GM12878 (cell line): ENCODE results near the gene AGBL4. TPM values are rescaled to one million over a fixed set of nuclear protein-coding genes. Genes with fewer than 3 reads are reported as not detected.

Experiments
- ATAC-seq: fragments of 200-7000 bp; cut with Tn5 transposase; 3 replicates; pipeline ENCODE4 v1.9.1; 2020; ENCODE audit warnings: mild to moderate bottlenecking, moderate library complexity
- BruUV-seq: library from RNA; stranded (reverse); fragments of 400-500 nt; replicated peaks from 2 replicates; lab custom pipeline; 2021; lab: Mats Ljungman, UMichigan
- CTCF ChIA-PET: fragments of 300-600 bp; sonication (Branson Sonifier 250); formaldehyde crosslinking; extraction: SDS; loops from one replicate; lab custom pipeline; 2021; ENCODE audit warnings: inconsistent platforms; lab: Yijun Ruan, JAX
- POLR2A ChIA-PET: fragments of 350-600 bp; formaldehyde crosslinking; extraction: SDS; loops from one replicate; lab custom pipeline; 2021; ENCODE audit warnings: inconsistent platforms; lab: Charles Lee
- RAD21 ChIA-PET: fragments of 300-600 bp; sonication (Branson Sonifier 250); formaldehyde crosslinking; loops from one replicate; lab custom pipeline; 2023; ENCODE audit warnings: antibody characterized with exemption; ENCODE audit not compliant: unreplicated experiment; lab: Charles Lee
- SMC1A ChIA-PET: fragments of 300-600 bp; sonication (Branson Sonifier 250); formaldehyde crosslinking; loops from one replicate; lab custom pipeline; 2023; ENCODE audit not compliant: unreplicated experiment, uncharacterized antibody; lab: Charles Lee
- DNase-seq: peaks from one replicate; pipeline ENCODE4 v3.0.0-alpha.2; 2011; ENCODE audit warnings: low read depth, low spot score
- FAIRE-seq: peaks from 3 replicates; lab custom pipeline; 2011; peaks lifted over from hg19 to GRCh38; lab: Jason Lieb, UNC
- H2AFZ ChIP-seq: 2 replicates; pipeline ENCODE4 v1.6.0; 2011; ENCODE audit warnings: low read depth, low read length, control low read depth; ENCODE audit not compliant: control insufficient read depth
- H3K27ac ChIP-seq: 2 replicates; pipeline ENCODE4 v1.5.1; 2011; ENCODE audit warnings: control low read depth; ENCODE audit not compliant: control insufficient read depth, insufficient read depth
- H3K27me3 ChIP-seq, 2 experiments: replicated peaks in 1 of 2; 2 replicates each; pipeline versions ENCODE4 v1.6.0 to v1.6.1; 2011; ENCODE audit warnings: low read length in 1 of 2; ENCODE audit not compliant: control insufficient read depth in 2 of 2, insufficient read depth in 2 of 2
- H3K36me3 ChIP-seq, 2 experiments: 2 replicates each; pipeline ENCODE4 v1.5.1; 2011; ENCODE audit warnings: low read length in 1 of 2; ENCODE audit not compliant: control insufficient read depth in 2 of 2, insufficient read depth in 2 of 2
- H3K4me1 ChIP-seq: 2 replicates; pipeline ENCODE4 v1.6.1; 2011; ENCODE audit warnings: mild to moderate bottlenecking, low read length, moderate library complexity, mixed read lengths; ENCODE audit not compliant: control insufficient read depth, insufficient read depth
- H3K4me2 ChIP-seq: 2 replicates; pipeline ENCODE4 v1.6.0; 2011; ENCODE audit warnings: control low read depth; ENCODE audit not compliant: control insufficient read depth, insufficient read depth
- H3K4me3 ChIP-seq: fragments of 200-600 bp; sonication (generic); 2 replicates; pipeline ENCODE4 v1.5.1; 2016
- H3K79me2 ChIP-seq: 2 replicates; pipeline ENCODE4 v1.6.0; 2011; ENCODE audit warnings: low read length; ENCODE audit not compliant: control insufficient read depth, insufficient read depth
- H3K9ac ChIP-seq: 2 replicates; pipeline ENCODE4 v1.8.0; 2011; ENCODE audit warnings: low read length, control low read depth, mixed read lengths; ENCODE audit not compliant: control insufficient read depth, insufficient read depth
- H3K9me3 ChIP-seq: replicated peaks from 3 replicates; pipeline ENCODE4 v1.5.1; 2011; ENCODE audit warnings: mild to moderate bottlenecking, low read length; ENCODE audit not compliant: control insufficient read depth, insufficient read depth
- H4K20me1 ChIP-seq: 2 replicates; pipeline ENCODE4 v1.6.0; 2011; ENCODE audit not compliant: control insufficient read depth, insufficient read depth
- MXI1 ChIP-seq: fragments of 150-350 bp; IDR thresholded peaks from 2 replicates; pipeline ENCODE4 v1.6.1; 2011; ENCODE audit warnings: low read depth, mild to moderate bottlenecking, inconsistent platforms, low read length, improper control_type of control experiment
- SUPT20H ChIP-seq: IDR thresholded peaks from 2 replicates; pipeline ENCODE4 v1.6.1; 2011; ENCODE audit warnings: low read depth, mild to moderate bottlenecking, low read length, moderate library complexity, borderline replicate concordance; ENCODE audit not compliant: control insufficient read depth
- WRNIP1 ChIP-seq: IDR thresholded peaks from 2 replicates; pipeline ENCODE4 v1.6.1; 2011; ENCODE audit warnings: low read depth, low read length, improper control_type of control experiment, borderline replicate concordance
- YBX1 ChIP-seq: fragments of 450-650 bp; IDR thresholded peaks from 2 replicates; pipeline ENCODE4 v1.6.1; 2016; ENCODE audit warnings: antibody characterized with exemption
- ZNF24 ChIP-seq: fragments of 450-650 bp; IDR thresholded peaks from 2 replicates; pipeline ENCODE4 v1.6.1; 2017; ENCODE audit warnings: antibody characterized with exemption, mild to moderate bottlenecking
- ZNF592 ChIP-seq: fragments of 450-650 bp; IDR thresholded peaks from 2 replicates; pipeline ENCODE4 v1.6.1; 2017; ENCODE audit warnings: mild to moderate bottlenecking, moderate library complexity
- WGBS: methylation state at CpG from one replicate; pipeline ENCODE4 v1.1.6; 2016; ENCODE audit warnings: low lambda C conversion rate; ENCODE audit not compliant: insufficient replicate concordance, insufficient coverage; ENCODE audit errors: missing lambda C conversion rate; 5-methylcytosine and 5-hydroxymethylcytosine counted together
- in situ Hi-C: fragments of 300-500 bp; cut with MboI; formaldehyde crosslinking; loops from 9 replicates; pipeline ENCODE4 v1.14.3; 2018; ENCODE audit warnings: mixed read lengths
- intact Hi-C: fragments of 100-400 bp; cut with micrococcal nuclease; formaldehyde crosslinking; loops from one replicate; pipeline ENCODE4 v1.14.2; 2022; ENCODE audit not compliant: unreplicated experiment
- polyA plus RNA-seq, 11 experiments: library from polyadenylated mRNA; depleted of rRNA in 4 of 11; unstranded in 6 of 11; stranded (reverse) in 5 of 11; fragments of >200 nt; fragmentation: Nextera tagmentation in 4 of 11; fragmentation: Illumina TruSeq in 1 of 11; extraction: Ambion mirVana in 4 of 11; extraction: Trizol in 1 of 11; gene quantifications; 1 replicate in 1 of 11; 2 replicates in 10 of 11; pipeline versions ENCODE4 v1.2.1 to v1.2.3, GENCODE V29; 2011 to 2016; ENCODE audit warnings: inconsistent platforms in 2 of 11, missing spikeins in 2 of 11, low read depth in 1 of 11
- total RNA-seq, 4 experiments: library from RNA; depleted of rRNA in 3 of 4; stranded (reverse); fragments of >200 nt in 3 of 4; fragmentation: Illumina TruSeq in 1 of 4; extraction: Trizol in 1 of 4; gene quantifications; 2 replicates each; pipeline versions ENCODE4 v1.2.1 to v1.2.3, GENCODE V29; 2013 to 2021

The AGBL4 gene
- total and polyA plus RNA-seq, 10 of the 15 experiments (the other 5 are each of a cell fraction or from before 2014, with no cell fraction given) = 0.31 TPM; not detected in 9

- intact Hi-C loops = no loop called here
- no peak overlapping the region for H3K9ac ChIP-seq
- in situ Hi-C loops = no loop called here
- no peaks in the 10 kb centered on the region for H3K36me3 ChIP-seq
- SMC1A ChIA-PET = no interaction called here
- 0% methylated on average over 1 of the region's 1 CpG for WGBS
- H3K9me3 ChIP-seq = no peaks in the 10 kb centered on the region
- no peak overlapping the region for H2AFZ ChIP-seq
- no TSS peak for BruUV-seq
- H4K20me1 ChIP-seq = no peaks in the 10 kb centered on the region
- no peaks in the 10 kb centered on the region for H3K27me3 ChIP-seq
- no peak overlapping the region for H3K4me3 ChIP-seq
- H3K4me2 ChIP-seq = no peak overlapping the region
- H3K79me2 ChIP-seq = no peaks in the 10 kb centered on the region
- RAD21 ChIA-PET = no interaction called here
- no peak overlapping the region for H3K27ac ChIP-seq
- POLR2A ChIA-PET = no interaction called here
- DNase-seq = no peak
- CTCF ChIA-PET = no interaction called here
- no peak for TF ChIP-seq WRNIP1
- no peak for TF ChIP-seq ZNF24
- no peak for TF ChIP-seq MXI1
- TF ChIP-seq YBX1 = no peak
- no peak for TF ChIP-seq SUPT20H
- no peak for TF ChIP-seq ZNF592
- no peaks in the 10 kb centered on the region for H3K4me1 ChIP-seq
- no peak for ATAC-seq
- no peak for FAIRE-seq
These were observed 497.1 kb downstream of the AGBL4 start for GRCh38 chr1:49526672-49527071.
